ENCODE measurements around the gene GNA15. TPM values are rescaled to one million over a fixed set of nuclear protein-coding genes. Genes with fewer than 3 reads are reported as not detected.
A peak's percentile ranks its signal among the peaks of the same experiment; 100 is the strongest.

GNA15 gene
- total and polyA plus RNA-seq, 9 donors: 1.2 to 4.8 (median 1.4) TPM

- H3K27me3 ChIP-seq: no peaks in the 10 kb centered on the region
- no peaks in the 10 kb centered on the region for H3K4me1 ChIP-seq (ENCODE audit: insufficient read depth)
- TF ChIP-seq POLR2A (IDR thresholded peaks at IDR 0.05) (no peak), CTCF (IDR thresholded peaks at IDR 0.05) (no peak), EP300 (IDR thresholded peaks at IDR 0.05) (no peak)
- no peak within 1 kb of the TSS for H3K4me3 ChIP-seq
- 75 to 79% (median 76%) methylated on average over 37 to 42 of the region's 42 CpGs for WGBS, 3 donors
- peak in 1 of 5 donors; percentile 20 for DNase-seq
- H3K9me3 ChIP-seq: no peaks in the 10 kb centered on the region
- H3K36me3 ChIP-seq: no peaks in the 10 kb centered on the region
- intact Hi-C loops (cut with DNase I): no loop called here
- H3K27ac ChIP-seq: no peak within 1 kb of the TSS
These were observed 42.6 kb downstream of the GNA15 start, which contains the start of gene S1PR4 for GRCh38 chr19:3178377-3178972. TSS of gene S1PR4 (plus strand) at chr19:3178769. CDS start at chr19:3178793, 24 bp downstream.

- no peak overlapping the region for H3K4me3 ChIP-seq
- intact Hi-C loops (cut with DNase I): no loop called here
- H3K4me1 ChIP-seq (ENCODE audit: insufficient read depth): no peaks in the 10 kb centered on the region
- H3K9me3 ChIP-seq: no peaks in the 10 kb centered on the region
- H3K27ac ChIP-seq: no peak overlapping the region
- WGBS, 3 donors: 90 to 91% (median 90%) methylated on average over 42 to 52 of the region's 52 CpGs
- no peaks in the 10 kb centered on the region for H3K27me3 ChIP-seq
- H3K36me3 ChIP-seq: no peaks in the 10 kb centered on the region
- DNase-seq: peak in 1 of 5 donors; percentile 21
- TF ChIP-seq CTCF (IDR thresholded peaks at IDR 0.05) (no peak), EP300 (IDR thresholded peaks at IDR 0.05) (no peak), POLR2A (IDR thresholded peaks at IDR 0.05) (no peak)
These were observed 43.3 kb downstream of the GNA15 start for GRCh38 chr19:3178973-3179738.

- peak in 1 of 5 donors; percentile 20 for DNase-seq
These were observed 44.0 kb downstream of the GNA15 start for GRCh38 chr19:3179739-3180293.

More at GRCh38 chr19:3179739-3180293, 44.0 kb downstream of the GNA15 start:
- whole genome bisulfite sequencing, 3 donors: 90 to 94% (median 92%) methylated on average over 26 to 31 of the region's 31 CpGs
- H3K9me3 ChIP-seq: no peaks in the 10 kb centered on the region
- H3K27ac ChIP-seq: no peak overlapping the region
- no peaks in the 10 kb centered on the region for H3K36me3 ChIP-seq
- TF ChIP-seq POLR2A (IDR thresholded peaks at IDR 0.05) (no peak), EP300 (IDR thresholded peaks at IDR 0.05) (no peak), CTCF (IDR thresholded peaks at IDR 0.05) (no peak)
- H3K4me3 ChIP-seq: no peak overlapping the region
- intact Hi-C loops (cut with DNase I): no loop called here
- no peaks in the 10 kb centered on the region for H3K4me1 ChIP-seq (ENCODE audit: insufficient read depth)
- H3K27me3 ChIP-seq: no peaks in the 10 kb centered on the region
